GM23338 (cell line): ENCODE data around the gene CAMTA1.

Experiments
- CREB1 ChIP-seq: fragments of 250-450 bp; sonication (Bioruptor Pico); IDR thresholded peaks from 2 replicates; pipeline ENCODE4 v1.5.0; 2020; ENCODE audit warnings: low read depth, mild to moderate bottlenecking, moderate library complexity
- CTCF ChIP-seq, 2 experiments: fragments of 200-600 bp in 1 of 2; sonication (generic) in 1 of 2; conservative IDR thresholded peaks; 2 replicates each; pipeline versions ENCODE4 v1.5.1 to v1.6.1; 2016 to 2017; ENCODE audit warnings: antibody characterized with exemption in 2 of 2, low read depth in 2 of 2, mild to moderate bottlenecking in 2 of 2, moderate library complexity in 1 of 2
- ETS1 ChIP-seq: IDR thresholded peaks from 2 replicates; pipeline ENCODE4 v1.6.1; 2016; ENCODE audit warnings: antibody characterized with exemption
- EZH2 ChIP-seq: fragments of 200-600 bp; sonication (generic); IDR thresholded peaks from one replicate; pipeline ENCODE4 v1.8.0; 2017; ENCODE audit warnings: antibody characterized with exemption, mild to moderate bottlenecking, low read depth; ENCODE audit not compliant: unreplicated experiment
- EZH2phosphoT487 ChIP-seq: fragments of 200-600 bp; sonication (generic); IDR thresholded peaks from one replicate; pipeline ENCODE4 v1.8.1; 2018; ENCODE audit warnings: antibody characterized with exemption; ENCODE audit not compliant: unreplicated experiment
- JUNB ChIP-seq: IDR thresholded peaks from one replicate; pipeline ENCODE4 v1.6.1; 2016; ENCODE audit warnings: antibody characterized with exemption; ENCODE audit not compliant: unreplicated experiment
- NANOG ChIP-seq: IDR thresholded peaks from 2 replicates; pipeline ENCODE4 v1.6.1; 2016; ENCODE audit warnings: antibody characterized with exemption, borderline replicate concordance
- POLR2AphosphoS5 ChIP-seq: IDR thresholded peaks from 2 replicates; pipeline ENCODE4 v1.6.1; 2016; ENCODE audit warnings: antibody characterized with exemption, low read depth
- REST ChIP-seq: IDR thresholded peaks from one replicate; pipeline ENCODE4 v1.6.1; 2018; ENCODE audit warnings: antibody characterized with exemption; ENCODE audit not compliant: unreplicated experiment
- STAT1 ChIP-seq: IDR thresholded peaks from one replicate; pipeline ENCODE4 v1.6.1; 2016; ENCODE audit warnings: antibody characterized with exemption; ENCODE audit not compliant: unreplicated experiment
- ZNF114 ChIP-seq: fragments of 250-450 bp; sonication (Bioruptor Pico); IDR thresholded peaks from 2 replicates; pipeline ENCODE4 v1.5.0; 2020; ENCODE audit warnings: mild to moderate bottlenecking, moderate library complexity
- ZNF331 ChIP-seq: fragments of 250-450 bp; sonication (Bioruptor Pico); IDR thresholded peaks from 2 replicates; pipeline ENCODE4 v1.5.0; 2020; ENCODE audit warnings: low read depth, mild to moderate bottlenecking, moderate library complexity

GRCh38 chr1:6815726-6816125, 30.5 kb downstream of the CAMTA1 start:
- TF ChIP-seq CTCF (conservative IDR thresholded peaks at IDR 0.05; ENCODE audit: low read depth in 2 of 2) (no peak), CREB1 (no peak), REST (no peak), POLR2AphosphoS5 (no peak), EZH2 (no peak), EZH2phosphoT487 (no peak), JUNB (no peak), STAT1 (no peak), ZNF331 (no peak), ZNF114 (CRISPR knock-in tag) (no peak), ETS1 (no peak), NANOG (no peak)
